H1 (cell line): ENCODE measurements around the gene TRABD2B. TPM values are rescaled to one million over a fixed set of nuclear protein-coding genes. Genes with fewer than 3 reads are reported as not detected.

Experiments
- ASH2L ChIP-seq: fragments of 200-600, 300-600 bp; sonication (generic); IDR thresholded peaks from one replicate; pipeline ENCODE4 v1.7.1; 2017; ENCODE audit warnings: low read length
- ATF2 ChIP-seq: IDR thresholded peaks from 2 replicates; pipeline ENCODE4 v1.6.1; 2012; ENCODE audit warnings: low read length, inconsistent platforms
- CBX8 ChIP-seq: fragments of 300-800, 300-1000 bp; sonication (generic); IDR thresholded peaks from 2 replicates; pipeline ENCODE4 v1.7.1; 2016; ENCODE audit warnings: low read depth, low read length, borderline replicate concordance
- CEBPB ChIP-seq: IDR thresholded peaks from 2 replicates; pipeline ENCODE4 v1.6.1; 2012; ENCODE audit warnings: low read depth, low read length
- CHD7 ChIP-seq: fragments of 300-600 bp; sonication (generic); IDR thresholded peaks from 2 replicates; pipeline ENCODE4 v1.7.1; 2012; ENCODE audit warnings: low read length, moderate library complexity, mild to moderate bottlenecking, inconsistent platforms; ENCODE audit not compliant: insufficient replicate concordance
- EGR1 ChIP-seq: IDR thresholded peaks from 2 replicates; pipeline ENCODE4 v1.6.1; 2011; ENCODE audit warnings: low read depth, low read length, borderline replicate concordance
- KDM1A ChIP-seq: fragments of 200-600, 300-600 bp; sonication (generic); IDR thresholded peaks from 2 replicates; pipeline ENCODE4 v1.7.1; 2016; ENCODE audit warnings: mild to moderate bottlenecking, low read length, borderline replicate concordance
- NRF1 ChIP-seq: IDR thresholded peaks from 2 replicates; pipeline ENCODE4 v1.6.1; 2011; ENCODE audit warnings: mild to moderate bottlenecking, low read depth, low read length, improper control_type of control experiment
- SRF ChIP-seq: IDR thresholded peaks from 2 replicates; pipeline ENCODE4 v1.6.1; 2011; ENCODE audit warnings: mild to moderate bottlenecking, low read depth, low read length, moderate library complexity
- TCF12 ChIP-seq: IDR thresholded peaks from 2 replicates; pipeline ENCODE4 v1.6.1; 2011; ENCODE audit warnings: low read depth, mild to moderate bottlenecking, low read length
- polyA plus RNA-seq, 7 experiments: library from polyadenylated mRNA; depleted of rRNA in 3 of 7; stranded (reverse) in 5 of 7; unstranded in 2 of 7; fragments of >200 nt in 5 of 7; fragments of 200-250 nt in 2 of 7; gene quantifications; 1 replicate in 5 of 7; 2 replicates in 1 of 7; 4 replicates in 1 of 7; pipeline versions ENCODE4 v1.2.1 to v1.2.3, GENCODE V29; 2011 to 2013; ENCODE audit warnings: missing spikeins in 2 of 7, mixed read lengths in 2 of 7
- total RNA-seq: library from RNA; stranded (reverse); fragmentation: NEBNext Ultra II Directional; extraction: Animal tissue kit (Norgen Biotek cat#: 25700); gene quantifications from 2 replicates; pipeline ENCODE4 v1.2.1, GENCODE V29; 2021

Gene TRABD2B
- total and polyA plus RNA-seq, 2 of the 8 experiments (the other 6 are each of a cell fraction or from before 2014, with no cell fraction given), result 0.95 to 3.4 TPM

- no peak for TF ChIP-seq CHD7
- no peak for TF ChIP-seq KDM1A
- no peak for TF ChIP-seq CBX8
- TF ChIP-seq NRF1, result no peak
- no peak for TF ChIP-seq ATF2
- TF ChIP-seq TCF12, result no peak
- no peak for TF ChIP-seq EGR1
- no peak for TF ChIP-seq ASH2L
- TF ChIP-seq CEBPB, result no peak
- TF ChIP-seq SRF, result no peak
Measured at GRCh38 chr1:47969478-47969877, 27.7 kb downstream of the TRABD2B start (continued).
